ENCODE measurements around the gene INPP5J. TPM values are rescaled to one million over a fixed set of nuclear protein-coding genes. Genes with fewer than 3 reads are reported as not detected.

INPP5J gene
- total RNA-seq, 3 donors from 2014 or later (not counting 1 experiment from before 2014, with no cell fraction given): not detected

DNA sequence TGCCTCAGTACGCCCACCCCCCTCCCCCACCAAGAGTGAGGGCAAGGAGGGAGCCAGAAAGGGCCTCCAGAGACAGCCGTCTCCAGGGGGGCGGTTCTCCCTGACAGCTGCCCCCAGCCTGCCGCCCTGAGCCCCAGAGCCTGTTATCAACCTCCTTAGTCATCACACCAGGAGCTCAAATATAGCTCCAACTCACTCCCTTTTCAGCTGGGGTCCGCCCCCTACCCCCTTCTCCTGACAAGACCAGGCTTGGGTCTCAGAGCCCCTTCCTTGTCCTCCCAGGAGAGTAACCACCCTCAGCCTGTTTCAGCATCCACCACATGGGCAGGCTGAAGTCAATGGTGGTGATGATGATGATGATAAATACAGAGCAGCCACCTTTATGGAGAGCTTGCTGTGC is 2.5 kb upstream of the INPP5J start:
- no peaks in the 10 kb centered on the region for H3K36me3 ChIP-seq (ENCODE audit: control insufficient read depth, insufficient read depth, low read length)
- H3K4me3 ChIP-seq (ENCODE audit: low read length): no peak overlapping the region
- H3K27ac ChIP-seq (ENCODE audit: low read length): no peak overlapping the region
- H3K9me3 ChIP-seq (ENCODE audit: control insufficient read depth, insufficient read depth, low read length): no peaks in the 10 kb centered on the region
- H3K27ac Mint-ChIP-seq: no peak overlapping the region
- H3K27me3 Mint-ChIP-seq (ENCODE audit: low read depth in 2 of 2): no peaks in the 10 kb centered on the region
- H3K36me3 Mint-ChIP-seq: no peaks in the 10 kb centered on the region
- DNase-seq (no peak), ATAC-seq (no peak)
- no peaks in the 10 kb centered on the region for H3K4me1 ChIP-seq (ENCODE audit: control insufficient read depth, insufficient read depth, low read length)
- intact Hi-C loops (cut with micrococcal nuclease): no loop called here
- no peak overlapping the region for H3K4me3 Mint-ChIP-seq
- no peaks in the 10 kb centered on the region for H3K4me1 Mint-ChIP-seq
- H3K27me3 ChIP-seq (ENCODE audit: control insufficient read depth, insufficient read depth, low read length): no peaks in the 10 kb centered on the region
- TF ChIP-seq, protein P1, sequence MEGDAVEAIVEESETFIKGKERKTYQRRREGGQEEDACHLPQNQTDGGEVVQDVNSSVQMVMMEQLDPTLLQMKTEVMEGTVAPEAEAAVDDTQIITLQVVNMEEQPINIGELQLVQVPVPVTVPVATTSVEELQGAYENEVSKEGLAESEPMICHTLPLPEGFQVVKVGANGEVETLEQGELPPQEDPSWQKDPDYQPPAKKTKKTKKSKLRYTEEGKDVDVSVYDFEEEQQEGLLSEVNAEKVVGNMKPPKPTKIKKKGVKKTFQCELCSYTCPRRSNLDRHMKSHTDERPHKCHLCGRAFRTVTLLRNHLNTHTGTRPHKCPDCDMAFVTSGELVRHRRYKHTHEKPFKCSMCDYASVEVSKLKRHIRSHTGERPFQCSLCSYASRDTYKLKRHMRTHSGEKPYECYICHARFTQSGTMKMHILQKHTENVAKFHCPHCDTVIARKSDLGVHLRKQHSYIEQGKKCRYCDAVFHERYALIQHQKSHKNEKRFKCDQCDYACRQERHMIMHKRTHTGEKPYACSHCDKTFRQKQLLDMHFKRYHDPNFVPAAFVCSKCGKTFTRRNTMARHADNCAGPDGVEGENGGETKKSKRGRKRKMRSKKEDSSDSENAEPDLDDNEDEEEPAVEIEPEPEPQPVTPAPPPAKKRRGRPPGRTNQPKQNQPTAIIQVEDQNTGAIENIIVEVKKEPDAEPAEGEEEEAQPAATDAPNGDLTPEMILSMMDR (IDR thresholded peaks at IDR 0.05): no peak
- 81% methylated on average over 4 of the region's 5 CpGs for WGBS (ENCODE audit: insufficient coverage)
- no peaks in the 10 kb centered on the region for H3K9me3 Mint-ChIP-seq

DNA sequence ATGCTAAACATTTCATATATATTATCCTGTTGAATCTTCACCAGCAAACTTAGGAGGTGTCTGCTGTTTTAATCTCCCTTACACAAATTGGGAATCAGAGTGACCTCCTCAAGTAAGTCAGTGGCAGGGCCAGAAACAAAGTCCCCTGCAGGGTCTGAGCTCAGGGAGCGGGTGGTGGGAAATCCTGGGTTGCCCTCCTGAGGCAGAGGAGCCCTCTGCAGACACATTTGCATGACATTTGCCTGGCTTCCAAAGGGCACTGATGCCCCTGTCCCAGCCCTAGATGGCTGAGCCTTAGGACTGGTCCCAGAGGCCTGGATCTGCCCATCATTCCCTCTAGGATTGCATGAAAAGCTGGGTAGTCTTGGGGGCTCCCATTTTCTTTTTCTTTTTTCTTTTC is 2.1 kb upstream of the INPP5J start:
- no peaks in the 10 kb centered on the region for H3K4me1 ChIP-seq (ENCODE audit: control insufficient read depth, insufficient read depth, low read length)
- Mint-ChIP-seq H3K27ac (no peak overlapping the region), H3K27me3 (ENCODE audit: low read depth in 2 of 2) (no peaks in the 10 kb centered on the region), H3K4me1 (no peaks in the 10 kb centered on the region), H3K4me3 (no peak overlapping the region), H3K9me3 (no peaks in the 10 kb centered on the region), H3K36me3 (no peaks in the 10 kb centered on the region)
- no peak overlapping the region for H3K4me3 ChIP-seq (ENCODE audit: low read length)
- intact Hi-C loops (cut with micrococcal nuclease): no loop called here
- no peaks in the 10 kb centered on the region for H3K9me3 ChIP-seq (ENCODE audit: control insufficient read depth, insufficient read depth, low read length)
- DNase-seq (no peak), ATAC-seq (no peak)
- H3K27ac ChIP-seq (ENCODE audit: low read length): no peak overlapping the region
- H3K36me3 ChIP-seq (ENCODE audit: control insufficient read depth, insufficient read depth, low read length): no peaks in the 10 kb centered on the region
- no peaks in the 10 kb centered on the region for H3K27me3 ChIP-seq (ENCODE audit: control insufficient read depth, insufficient read depth, low read length)
- TF ChIP-seq, protein P1 (IDR thresholded peaks at IDR 0.05): no peak
- WGBS (ENCODE audit: insufficient coverage): 96% methylated on average over 1 of the region's 1 CpG

DNA sequence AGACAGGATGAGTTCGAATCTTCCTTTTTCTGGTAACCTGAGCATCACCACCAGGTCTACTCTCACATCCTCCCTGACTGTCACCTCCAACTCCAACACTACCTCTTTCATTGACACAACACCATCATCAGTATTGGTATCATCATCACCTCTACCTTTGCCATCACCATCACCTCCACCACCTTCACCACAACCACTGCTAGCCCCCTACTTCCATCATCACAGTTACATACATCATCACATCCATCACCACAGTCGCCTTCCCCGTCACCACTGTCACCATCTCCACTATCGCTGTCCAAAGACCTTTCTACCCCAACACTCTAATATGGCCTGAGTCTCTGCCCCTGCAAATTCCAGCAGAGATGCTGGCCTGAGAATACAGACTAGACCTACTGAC is 1.4 kb upstream of the INPP5J start:
- DNase-seq (no peak), ATAC-seq (no peak)
- no peaks in the 10 kb centered on the region for H3K4me1 Mint-ChIP-seq
- no peaks in the 10 kb centered on the region for H3K9me3 Mint-ChIP-seq
- H3K36me3 Mint-ChIP-seq: no peaks in the 10 kb centered on the region
- H3K27ac Mint-ChIP-seq: no peak overlapping the region
- TF ChIP-seq, protein P1 (IDR thresholded peaks at IDR 0.05): no peak
- 98% methylated on average over 4 of the region's 4 CpGs for WGBS (ENCODE audit: insufficient coverage)
- H3K4me3 Mint-ChIP-seq: no peak overlapping the region
- no peak overlapping the region for H3K4me3 ChIP-seq (ENCODE audit: low read length)
- H3K4me1 ChIP-seq (ENCODE audit: control insufficient read depth, insufficient read depth, low read length): no peaks in the 10 kb centered on the region
- H3K27ac ChIP-seq (ENCODE audit: low read length): no peak overlapping the region
- no peaks in the 10 kb centered on the region for H3K9me3 ChIP-seq (ENCODE audit: control insufficient read depth, insufficient read depth, low read length)
- intact Hi-C loops (cut with micrococcal nuclease): no loop called here
- H3K36me3 ChIP-seq (ENCODE audit: control insufficient read depth, insufficient read depth, low read length): no peaks in the 10 kb centered on the region
- no peaks in the 10 kb centered on the region for H3K27me3 ChIP-seq (ENCODE audit: control insufficient read depth, insufficient read depth, low read length)
- no peaks in the 10 kb centered on the region for H3K27me3 Mint-ChIP-seq (ENCODE audit: low read depth in 2 of 2)

DNA sequence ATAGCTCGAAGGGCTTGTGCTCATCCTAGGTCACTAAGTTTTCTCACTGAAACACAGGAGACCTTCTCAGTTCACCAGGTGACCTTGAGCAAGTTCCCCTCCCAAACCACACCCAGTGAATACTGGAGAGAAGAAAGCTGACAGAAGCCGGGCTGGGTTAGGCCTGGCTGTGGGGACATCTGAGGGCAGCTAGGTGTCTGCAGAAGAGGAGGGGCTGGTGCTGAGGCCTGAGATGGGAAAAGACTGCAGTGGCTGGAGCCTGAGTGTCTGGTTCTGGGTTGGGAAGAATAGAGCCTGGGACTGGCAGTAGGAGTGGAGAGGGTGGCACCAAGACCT is 602 bp upstream of the INPP5J start:
- Mint-ChIP-seq H3K36me3 (no peaks in the 10 kb centered on the region), H3K4me1 (no peaks in the 10 kb centered on the region), H3K27ac (no peak overlapping the region), H3K9me3 (no peaks in the 10 kb centered on the region), H3K4me3 (no peak overlapping the region), H3K27me3 (ENCODE audit: low read depth in 2 of 2) (no peaks in the 10 kb centered on the region)
- no peaks in the 10 kb centered on the region for H3K36me3 ChIP-seq (ENCODE audit: control insufficient read depth, insufficient read depth, low read length)
- intact Hi-C loops (cut with micrococcal nuclease): no loop called here
- TF ChIP-seq, protein P1 (IDR thresholded peaks at IDR 0.05): no peak
- DNase-seq (no peak), ATAC-seq (no peak)
- H3K9me3 ChIP-seq (ENCODE audit: control insufficient read depth, insufficient read depth, low read length): no peaks in the 10 kb centered on the region
- no peak overlapping the region for H3K27ac ChIP-seq (ENCODE audit: low read length)
- no peaks in the 10 kb centered on the region for H3K27me3 ChIP-seq (ENCODE audit: control insufficient read depth, insufficient read depth, low read length)
- 68% methylated on average over 2 of the region's 2 CpGs for WGBS (ENCODE audit: insufficient coverage)
- H3K4me3 ChIP-seq (ENCODE audit: low read length): no peak overlapping the region
- H3K4me1 ChIP-seq (ENCODE audit: control insufficient read depth, insufficient read depth, low read length): no peaks in the 10 kb centered on the region
